Heart right ventricle (tissue), 16 donors: ENCODE measurements around the gene CDH8. TPM values are rescaled to one million over a fixed set of nuclear protein-coding genes. Genes with fewer than 3 reads are reported as not detected.

Experiments
- ATAC-seq, 8 donors: fragments of 200-7000 bp; cut with Tn5 transposase; one replicate each; pipeline ENCODE4 v1.9.1; 2020; ENCODE audit warnings: mild to moderate bottlenecking in 8 of 8, moderate library complexity in 8 of 8, moderate number of reproducible peaks in 1 of 8
- DNase-seq, 2 donors: peaks; one replicate each; pipeline ENCODE4 v3.0.0-alpha.2; 2020
- H3K27ac ChIP-seq, 10 donors: fragments of 200-600 bp; sonication (generic) in 2 of 10; one replicate each; pipeline versions ENCODE4 v1.5.0 to v1.8.0; 2020 to 2022; ENCODE audit warnings: mild to moderate bottlenecking in 3 of 10
- H3K27me3 ChIP-seq, 7 donors: fragments of 200-600 bp; one replicate each; pipeline ENCODE4 v1.8.0; 2021 to 2022; ENCODE audit warnings: mild to moderate bottlenecking in 2 of 7
- H3K36me3 ChIP-seq, 9 donors: fragments of 200-600 bp; sonication (generic) in 1 of 9; one replicate each; pipeline versions ENCODE4 v1.5.0 to v1.8.0; 2020 to 2022; ENCODE audit warnings: mild to moderate bottlenecking in 2 of 9
- H3K4me1 ChIP-seq, 9 donors: fragments of 200-600 bp; sonication (generic) in 1 of 9; one replicate each; pipeline versions ENCODE4 v1.5.0 to v1.8.0; 2020 to 2022; ENCODE audit warnings: mild to moderate bottlenecking in 4 of 9
- H3K4me3 ChIP-seq, 10 donors: fragments of 200-600 bp; sonication (generic) in 2 of 10; one replicate each; pipeline versions ENCODE4 v1.5.0 to v1.8.0; 2020 to 2022; ENCODE audit warnings: mild to moderate bottlenecking in 7 of 10, moderate library complexity in 2 of 10
- H3K9me3 ChIP-seq, 11 donors: fragments of 200-600 bp in 10 of 11; sonication (generic) in 2 of 11; one replicate each; pipeline versions ENCODE4 v1.5.0 to v1.8.0; 2013 to 2022; ENCODE audit warnings: mild to moderate bottlenecking in 2 of 11, control low read depth in 1 of 11, moderate library complexity in 1 of 11
- WGBS, 2 donors: extraction: QIAGEN DNeasy Blood & Tissue Kit; methylation state at CpG; one replicate each; pipeline ENCODE4 v1.1.7; 2013; ENCODE audit warnings: inconsistent platforms in 1 of 2; 5-methylcytosine and 5-hydroxymethylcytosine counted together
- intact Hi-C, 10 donors: fragments of 100-400 bp; cut with DNase I; formaldehyde crosslinking; loops; one replicate each; pipeline versions ENCODE4 v1.11.1 to v1.14.2; 2022
- polyA plus RNA-seq, 2 donors: library from polyadenylated mRNA; stranded (reverse); fragments of 200-250 nt; gene quantifications; one replicate each; pipeline ENCODE4 v1.2.3, GENCODE V29; 2013
- total RNA-seq, 10 donors: library from RNA; stranded (reverse); fragmentation: NEBNext Ultra II Directional in 3 of 10; extraction: Animal tissue kit (Norgen Biotek cat#: 25700) in 3 of 10; gene quantifications; one replicate each; pipeline versions ENCODE4 v1.2.1 to v1.2.4, GENCODE V29; 2021 to 2023
- TF ChIP-seq, protein P1 (sequence below), 9 donors: fragments of 200-600 bp; sonication (generic) in 2 of 9; IDR thresholded peaks; one replicate each; pipeline versions ENCODE4 v1.5.0 to v1.8.0; 2021 to 2022; ENCODE audit warnings: antibody characterized with exemption in 9 of 9, mild to moderate bottlenecking in 5 of 9, moderate library complexity in 1 of 9
- donor health status: Arrhythmogenic right ventricular cardiomyopathy.
- donor health status: ischemic (EF 13 %, LVEDD 7.1; RV severe dilation, severe dysfunction).
- donor health status: healthy with polysubstance abuse.
- donor health status: DM: no; HTN: yes; CAD: no.
- donor health status: DM: no; HTN: no; CAD: no.
- donor health status: ischemic (EF 25% LVEDD 6.9; RV normal size, moderate dysfunction).
- donor health status: ischemic (EF 25% LVEDD 5.7; RV mildly dilated, moderate dysfunction).
- donor health status: healthy.
- donor health status: DM: yes; HTN: yes; CAD: no.
- donor health status: Ischemic cardiomyopathy.
- donor health status: ischemic (EF 35%, LVEDD 5.7; RV mildly dilated, moderate dysfunction).
- donor health status: nonischemic (EF 11% LVEDD 7.7; RV severe dilation, severe dysfunction).
- donor health status: DM: yes; HTN: yes; CAD: no.
- donor health status: PGD.
- donor health status: ischemic (EF 29% LVEDD 5.4; RV normal size, mild dysfunction).
- donor health status: nonischemic (EF 23%, LVEDD 6.1; RV moderate dilation, normal function).

The CDH8 gene
- total and polyA plus RNA-seq, 12 donors: 0.19 to 2.0 (median 0.53) TPM; not detected in 5

DNA sequence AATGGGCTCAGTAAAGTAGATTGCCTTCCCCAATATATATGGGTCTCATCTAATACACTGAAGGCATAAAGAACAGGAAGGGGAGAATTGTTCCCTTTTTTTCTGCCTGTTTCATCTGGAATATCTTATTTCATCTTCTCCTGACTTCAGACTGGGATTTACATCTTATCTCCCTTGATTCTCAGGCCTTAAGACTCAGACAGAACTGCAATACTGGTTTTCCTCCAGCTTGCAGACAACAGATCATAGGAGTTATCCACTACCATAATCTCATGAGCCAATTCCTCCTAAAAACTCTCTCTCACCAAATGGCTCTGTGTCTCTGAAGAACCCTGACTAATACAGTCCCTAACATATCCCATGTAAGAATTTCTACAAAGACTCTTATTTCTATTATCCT lies 390.7 kb downstream of the CDH8 start:
- intact Hi-C loops: loop anchor here in 1 of 10 donors (5.0 kb wide), 1 partner anchor 1877 kb away; no protein-coding TSS in a partner anchor

DNA sequence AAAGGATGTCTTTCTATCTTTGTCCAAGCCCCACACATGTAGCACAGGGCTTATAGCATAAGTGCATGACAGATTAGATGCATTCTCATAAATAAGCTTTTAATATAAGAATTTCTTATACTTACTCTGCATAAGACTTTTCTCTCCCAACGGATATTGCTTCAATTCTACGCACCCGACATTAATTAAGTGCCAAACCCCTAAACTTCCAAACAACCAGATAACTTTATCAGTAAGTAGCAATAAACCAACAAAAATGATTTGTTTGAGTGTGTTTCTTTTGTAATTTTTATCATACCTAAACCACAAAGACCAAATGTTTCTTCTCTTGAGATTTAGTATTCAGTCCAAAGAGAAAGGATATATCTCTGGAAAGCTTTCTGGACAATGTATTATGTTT lies 391.5 kb downstream of the CDH8 start:
- no peak overlapping the region for H3K27ac ChIP-seq
- ATAC-seq: no peak
- H3K4me1 ChIP-seq: no peaks in the 10 kb centered on the region
- intact Hi-C loops: loop anchor here in 1 of 10 donors (5.0 kb wide), 1 partner anchor 1878 kb away; no protein-coding TSS in a partner anchor
- no peaks in the 10 kb centered on the region for H3K27me3 ChIP-seq
- TF ChIP-seq, protein P1, sequence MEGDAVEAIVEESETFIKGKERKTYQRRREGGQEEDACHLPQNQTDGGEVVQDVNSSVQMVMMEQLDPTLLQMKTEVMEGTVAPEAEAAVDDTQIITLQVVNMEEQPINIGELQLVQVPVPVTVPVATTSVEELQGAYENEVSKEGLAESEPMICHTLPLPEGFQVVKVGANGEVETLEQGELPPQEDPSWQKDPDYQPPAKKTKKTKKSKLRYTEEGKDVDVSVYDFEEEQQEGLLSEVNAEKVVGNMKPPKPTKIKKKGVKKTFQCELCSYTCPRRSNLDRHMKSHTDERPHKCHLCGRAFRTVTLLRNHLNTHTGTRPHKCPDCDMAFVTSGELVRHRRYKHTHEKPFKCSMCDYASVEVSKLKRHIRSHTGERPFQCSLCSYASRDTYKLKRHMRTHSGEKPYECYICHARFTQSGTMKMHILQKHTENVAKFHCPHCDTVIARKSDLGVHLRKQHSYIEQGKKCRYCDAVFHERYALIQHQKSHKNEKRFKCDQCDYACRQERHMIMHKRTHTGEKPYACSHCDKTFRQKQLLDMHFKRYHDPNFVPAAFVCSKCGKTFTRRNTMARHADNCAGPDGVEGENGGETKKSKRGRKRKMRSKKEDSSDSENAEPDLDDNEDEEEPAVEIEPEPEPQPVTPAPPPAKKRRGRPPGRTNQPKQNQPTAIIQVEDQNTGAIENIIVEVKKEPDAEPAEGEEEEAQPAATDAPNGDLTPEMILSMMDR (IDR thresholded peaks at IDR 0.05): no peak
- H3K9me3 ChIP-seq: no peaks in the 10 kb centered on the region
- DNase-seq: no peak
- H3K4me3 ChIP-seq: no peak overlapping the region
- H3K36me3 ChIP-seq: no peaks in the 10 kb centered on the region
- WGBS, 2 donors: 80 to 81% methylated on average over 3 of the region's 3 CpGs

More for the DNA sequence above, 390.7 kb downstream of the CDH8 start:
- TF ChIP-seq, protein P1 (IDR thresholded peaks at IDR 0.05): no peak
- DNase-seq: no peak
- Histone ChIP-seq H3K4me1 (no peaks in the 10 kb centered on the region), H3K4me3 (no peak overlapping the region), H3K36me3 (no peaks in the 10 kb centered on the region), H3K27me3 (no peaks in the 10 kb centered on the region), H3K27ac (no peak overlapping the region), H3K9me3 (no peaks in the 10 kb centered on the region)
- ATAC-seq: no peak

DNA sequence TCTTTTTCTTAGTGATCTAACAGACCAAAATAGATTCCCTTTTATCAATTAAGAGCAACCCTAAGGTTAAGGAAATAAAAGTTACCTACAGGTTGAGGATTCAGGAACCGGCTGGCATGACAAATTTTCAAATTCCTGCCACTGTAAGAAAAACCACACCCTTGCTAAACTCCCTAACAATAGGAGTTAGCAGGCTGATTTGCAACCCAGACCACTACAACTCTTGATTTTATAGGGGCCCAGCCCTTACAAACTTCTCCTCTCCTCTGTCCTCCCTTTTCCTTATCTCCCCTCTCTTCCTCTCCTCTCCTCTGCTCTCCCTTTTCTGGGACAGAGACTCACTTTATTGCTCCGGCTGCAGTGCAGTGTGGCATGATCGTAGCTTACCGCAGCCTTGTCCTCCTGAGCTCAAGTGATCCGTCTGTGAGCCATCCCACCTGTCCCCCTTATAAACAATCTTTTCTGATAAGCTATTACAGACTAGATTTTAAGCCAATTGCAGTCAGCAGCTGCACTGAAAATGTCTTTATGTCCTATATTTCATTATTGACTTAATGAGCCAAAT lies 418.9 kb downstream of the CDH8 start:
- no peak overlapping the region for H3K4me3 ChIP-seq
- TF ChIP-seq, protein P1 (IDR thresholded peaks at IDR 0.05): no peak
- no peaks in the 10 kb centered on the region for H3K36me3 ChIP-seq
- no peak for ATAC-seq
- H3K9me3 ChIP-seq: no peaks in the 10 kb centered on the region
- WGBS, 2 donors: 52 to 58% methylated on average over 5 of the region's 5 CpGs
- H3K4me1 ChIP-seq: no peaks in the 10 kb centered on the region
- no peak overlapping the region for H3K27ac ChIP-seq
- no peak for DNase-seq
- H3K27me3 ChIP-seq: no peaks in the 10 kb centered on the region
- intact Hi-C loops: no loop called here

DNA sequence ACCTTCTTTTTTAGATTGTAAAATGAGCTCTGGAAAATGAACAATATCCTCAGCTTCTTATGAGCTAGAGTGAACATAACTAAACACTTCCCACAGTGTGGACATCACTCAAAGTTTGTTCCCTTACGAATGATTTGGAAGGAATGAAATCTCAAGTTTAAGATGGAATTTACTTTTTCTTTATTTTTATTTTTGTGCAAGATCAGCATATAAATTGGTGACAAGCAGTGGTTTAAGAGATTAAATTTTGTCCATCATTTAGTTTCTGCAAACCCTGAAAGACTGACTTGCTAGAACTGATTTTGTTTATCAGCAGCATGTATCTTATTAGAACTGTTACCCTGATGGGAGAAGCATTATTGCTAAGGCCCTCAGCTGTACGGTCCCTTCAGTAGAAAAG lies 420.1 kb downstream of the CDH8 start:
- intact Hi-C loops: no loop called here
- Histone ChIP-seq H3K4me1 (no peaks in the 10 kb centered on the region), H3K27ac (no peak overlapping the region), H3K27me3 (no peaks in the 10 kb centered on the region), H3K36me3 (no peaks in the 10 kb centered on the region), H3K9me3 (no peaks in the 10 kb centered on the region), H3K4me3 (no peak overlapping the region)
- TF ChIP-seq, protein P1 (IDR thresholded peaks at IDR 0.05): no peak
- 88 to 89% methylated on average over 2 of the region's 2 CpGs for WGBS, 2 donors
- no peak for DNase-seq
- ATAC-seq: no peak
